T-helper 2 cell treated with Interferon-gamma antibody and Interleukin-4, amounts not matched to agents 100 ng/mL and 5 ng/mL, for 36 hours (primary cell): ENCODE results near the gene NDUFS4. TPM values are rescaled to one million over a fixed set of nuclear protein-coding genes. Genes with fewer than 3 reads are reported as not detected.
"Not testable (repeated sequence)": the region's sequence is repeated elsewhere in the genome, so short reads cannot be mapped to it uniquely, and the experiment has no call there.

ENCODE experiments used
- intact Hi-C: fragments of 100-400 bp; cut with micrococcal nuclease; formaldehyde crosslinking; loops from one replicate; pipeline ENCODE4 v1.15.1; 2023
- total RNA-seq: library from RNA; stranded (reverse); gene quantifications from 2 replicates; pipeline ENCODE4 v1.2.3, GENCODE V29; 2022

The NDUFS4 gene
- total RNA-seq, 1 donor from 2014 or later, result 53.0 TPM

- intact Hi-C loops, result no loop called here
Measured at GRCh38 chr5:53571403-53571802, 11.0 kb downstream of the NDUFS4 start.

GRCh38 chr5:53575101-53575500, 14.7 kb downstream of the NDUFS4 start:
- intact Hi-C loops, result no loop called here

- intact Hi-C loops, result no loop called here
Measured at GRCh38 chr5:53575831-53576230, 15.4 kb downstream of the NDUFS4 start.

GRCh38 chr5:53576674-53577073, 16.2 kb downstream of the NDUFS4 start:
- intact Hi-C loops, result no loop called here

GRCh38 chr5:53578854-53579253, 18.4 kb downstream of the NDUFS4 start:
- intact Hi-C loops, result no loop called here

GRCh38 chr5:53580547-53580946, 20.1 kb downstream of the NDUFS4 start:
- intact Hi-C loops, result no loop called here

GRCh38 chr5:53582225-53582624, 21.8 kb downstream of the NDUFS4 start:
- intact Hi-C loops, result no loop called here

- intact Hi-C loops, result no loop called here
Measured at GRCh38 chr5:53590759-53591158, 30.3 kb downstream of the NDUFS4 start.

- intact Hi-C loops, result no loop called here
Measured at GRCh38 chr5:53594419-53594818, 34.0 kb downstream of the NDUFS4 start.

- intact Hi-C loops, result no loop called here
Measured at GRCh38 chr5:53597894-53598293, 37.5 kb downstream of the NDUFS4 start.

GRCh38 chr5:53601570-53601969, 41.1 kb downstream of the NDUFS4 start:
- intact Hi-C loops, result no loop called here

GRCh38 chr5:53603009-53603687, 42.7 kb downstream of the NDUFS4 start:
- intact Hi-C loops, result no loop called here

- intact Hi-C loops, result no loop called here
Measured at GRCh38 chr5:53604309-53604708, 43.9 kb downstream of the NDUFS4 start.

- intact Hi-C loops, result no loop called here
Measured at GRCh38 chr5:53607886-53608285, 47.4 kb downstream of the NDUFS4 start.

GRCh38 chr5:53608897-53609296, 48.5 kb downstream of the NDUFS4 start:
- intact Hi-C loops, result not testable (repeated sequence)

GRCh38 chr5:53613061-53613460, 52.6 kb downstream of the NDUFS4 start:
- intact Hi-C loops, result no loop called here

- intact Hi-C loops, result no loop called here
Measured at GRCh38 chr5:53613536-53613935, 53.1 kb downstream of the NDUFS4 start.

- intact Hi-C loops, result no loop called here
Measured at GRCh38 chr5:53614376-53614885, 54.0 kb downstream of the NDUFS4 start.

- intact Hi-C loops, result no loop called here
Measured at GRCh38 chr5:53616939-53617549, 56.6 kb downstream of the NDUFS4 start.

GRCh38 chr5:53631251-53631650, 70.8 kb downstream of the NDUFS4 start:
- intact Hi-C loops, result no loop called here

- intact Hi-C loops, result no loop called here
Measured at GRCh38 chr5:53642061-53642460, 81.6 kb downstream of the NDUFS4 start.

- intact Hi-C loops, result no loop called here
Measured at GRCh38 chr5:53643445-53643844, 83.0 kb downstream of the NDUFS4 start.

GRCh38 chr5:53645078-53645477, 84.6 kb downstream of the NDUFS4 start:
- intact Hi-C loops, result no loop called here
